NOMO-1 (cell line): ENCODE data around the gene BRPF1.

Experiments used
- DNase-seq, 2 experiments: peaks; one replicate each; lab custom pipeline; 2025; ENCODE audit not compliant: unreplicated experiment in 2 of 2; lab: John Stamatoyannopoulos, UW

Gene BRPF1

DNA sequence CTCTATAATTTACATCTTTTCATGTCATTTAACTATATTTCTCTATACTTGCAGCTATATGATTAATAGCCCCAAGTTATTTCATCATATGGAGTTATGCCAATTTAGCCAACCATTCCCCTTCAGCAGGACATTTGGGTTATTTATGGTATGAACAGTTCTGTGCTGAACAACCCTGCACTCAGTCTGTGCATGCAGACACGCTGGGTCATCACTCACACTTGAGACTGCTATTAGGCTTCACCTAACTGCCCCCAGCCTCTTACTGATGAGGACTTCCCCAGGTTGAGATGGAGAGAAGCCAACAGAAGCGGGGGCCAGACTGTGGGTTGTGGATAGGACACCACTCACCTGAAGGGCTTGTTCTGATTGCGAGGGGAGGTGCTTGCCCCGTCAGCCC is 53.4 kb downstream of the BRPF1 start:
- DNase-seq: no peak

DNA sequence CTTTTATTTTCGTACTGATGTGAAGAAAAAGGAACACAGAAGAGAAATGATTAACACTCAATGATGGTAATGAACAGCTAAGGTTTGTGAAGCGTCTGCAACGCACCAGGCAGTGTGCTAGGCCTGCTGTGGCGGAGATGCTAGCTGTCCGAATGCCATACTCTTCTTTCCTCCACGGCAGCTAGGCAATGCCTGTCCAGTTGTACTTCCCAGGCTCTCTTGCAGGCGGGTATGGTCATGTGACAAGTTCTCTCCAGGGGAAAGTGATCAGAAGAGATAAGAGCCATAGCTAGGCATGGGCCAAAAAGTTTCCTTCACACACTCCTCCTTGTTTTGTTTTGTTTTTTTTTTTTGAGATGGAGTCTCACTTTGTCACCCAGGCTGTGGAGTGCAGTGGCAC is 54.1 kb downstream of the BRPF1 start:
- DNase-seq: no peak

DNA sequence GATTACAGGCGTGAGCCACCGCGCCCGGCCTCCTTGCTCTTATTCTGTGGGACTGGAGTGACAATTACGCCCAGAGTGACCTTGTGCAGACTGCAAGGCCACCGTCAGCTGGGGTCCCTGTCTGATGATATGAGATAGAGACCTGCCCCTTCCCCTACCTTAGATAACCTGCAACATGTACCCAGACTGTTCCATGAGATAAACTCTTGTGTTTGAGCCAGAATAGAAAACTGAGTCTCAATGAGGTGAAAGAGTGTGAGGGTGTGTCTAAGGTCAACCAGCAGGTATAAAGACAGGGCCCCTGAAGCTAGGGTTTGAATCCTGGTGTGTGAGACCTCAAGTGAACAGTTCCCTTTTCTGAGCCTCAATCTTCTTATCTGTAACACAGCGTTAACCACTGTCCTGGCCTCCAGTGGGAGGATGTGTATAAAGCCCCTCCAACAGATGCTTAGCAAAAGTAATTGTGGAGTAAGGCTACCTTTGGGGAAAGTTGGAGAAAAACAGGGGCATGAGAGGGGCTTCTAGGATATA is 54.7 kb downstream of the BRPF1 start:
- DNase-seq: no peak

DNA sequence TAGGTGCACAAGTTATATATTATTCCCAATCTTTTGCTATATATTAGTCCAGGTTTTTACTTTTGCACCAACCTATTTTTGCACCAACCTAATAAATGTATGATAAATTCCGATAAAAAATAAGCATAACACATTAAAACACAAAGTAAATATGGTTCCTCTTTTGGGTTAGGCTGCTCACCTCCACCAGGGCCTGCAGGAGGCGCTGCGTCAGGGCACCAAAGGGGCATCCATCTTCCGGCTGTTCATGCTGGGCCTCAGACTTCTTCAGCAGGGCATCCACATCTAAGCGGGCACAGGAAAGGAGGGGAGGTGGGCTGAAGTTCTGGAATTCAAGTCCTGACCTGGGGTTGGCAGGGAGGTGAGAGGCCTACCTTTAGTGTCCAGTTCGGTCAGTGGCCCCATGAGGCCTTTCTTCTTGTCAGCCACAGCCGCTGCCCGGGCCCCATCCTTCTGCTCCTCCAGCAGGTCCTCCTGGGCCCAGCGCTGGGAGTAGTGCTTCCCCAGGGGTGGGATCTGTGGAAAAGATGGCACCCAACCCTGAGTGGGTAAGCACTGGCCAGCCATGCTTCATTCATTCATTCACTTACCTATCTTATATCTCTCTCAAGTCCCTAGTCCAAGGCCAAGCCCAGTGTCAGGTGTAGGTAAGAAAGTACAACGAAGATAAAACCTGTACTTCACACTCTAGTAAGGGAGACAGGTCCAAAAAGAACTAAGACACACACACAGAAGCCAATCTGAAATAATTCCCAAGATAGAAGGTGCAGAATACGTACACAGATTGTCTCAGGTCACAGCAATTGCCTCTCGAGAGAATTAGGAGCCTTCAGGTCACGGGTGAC is 55.5 kb downstream of the BRPF1 start:
- DNase-seq: no peak

DNA sequence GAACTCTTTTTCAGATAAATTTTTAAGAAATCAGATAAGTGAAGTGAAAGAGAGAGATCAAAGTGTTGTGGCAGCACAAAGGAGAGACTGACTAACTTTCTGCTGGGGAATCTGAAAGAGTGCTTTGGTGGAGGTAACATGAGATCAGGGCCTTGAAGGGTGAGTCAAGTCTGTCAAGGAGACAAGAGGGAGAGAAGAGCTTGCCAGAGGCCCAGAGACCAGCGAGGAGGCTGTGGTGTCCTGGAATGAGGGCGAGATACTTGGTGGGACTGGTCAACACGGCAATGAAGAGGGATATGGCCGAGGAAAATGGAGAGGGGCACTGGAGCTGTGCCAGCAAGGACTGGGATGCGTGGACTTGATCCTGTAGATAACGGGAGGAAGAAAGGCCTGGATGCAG is 56.2 kb downstream of the BRPF1 start:
- DNase-seq: no peak

DNA sequence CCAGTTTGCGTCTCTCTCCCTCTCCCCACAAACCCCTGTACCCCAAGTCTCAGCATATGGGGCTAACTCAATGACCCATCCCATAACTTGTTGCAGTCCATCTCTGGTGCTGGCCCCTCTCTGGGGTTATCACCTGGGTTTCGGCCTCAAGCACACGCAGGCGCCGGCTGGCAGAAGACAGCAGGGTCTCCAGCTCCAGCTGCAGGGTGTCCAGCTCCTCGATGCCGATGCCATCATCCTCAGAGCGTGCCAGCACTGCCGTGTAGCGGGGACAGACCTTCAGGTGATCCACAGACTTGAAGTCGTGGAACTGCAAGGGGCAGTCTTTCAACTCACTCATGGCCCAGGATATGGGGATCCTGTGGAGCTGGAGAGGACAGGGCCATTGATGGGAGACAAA is 59.6 kb downstream of the BRPF1 start:
- DNase-seq: no peak

DNA sequence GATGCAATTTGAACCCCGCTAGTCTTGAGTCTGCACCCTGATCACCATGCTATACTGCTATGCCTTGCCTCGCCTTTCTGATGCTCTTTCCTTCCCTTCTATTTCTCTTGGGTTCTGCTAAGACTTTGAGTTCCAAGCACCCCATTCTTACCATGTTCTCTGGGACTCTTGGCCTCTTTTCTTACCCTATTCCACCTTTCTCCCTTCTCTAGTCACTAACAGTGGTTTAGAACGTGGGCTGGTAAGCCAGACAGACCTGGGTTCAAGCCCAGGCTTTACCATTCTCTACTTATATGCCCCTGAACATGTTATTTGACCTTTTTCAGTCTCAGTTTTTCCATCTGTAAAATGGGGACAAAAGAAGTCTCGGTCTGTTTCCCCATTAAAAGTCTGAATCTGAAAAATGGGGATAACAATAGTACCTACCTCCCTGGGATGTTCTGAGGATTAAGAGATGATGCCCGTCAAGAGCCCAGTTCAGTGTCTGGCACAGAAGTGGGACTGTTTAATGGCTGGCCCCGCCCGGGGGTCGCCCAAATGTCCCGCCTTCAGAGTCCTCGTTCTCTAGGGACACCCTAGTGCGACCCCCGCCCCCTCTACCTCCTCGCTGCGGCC is 60.4 kb downstream of the BRPF1 start:
- peak in 1 of 2 experiments; percentile 52 for DNase-seq

DNA sequence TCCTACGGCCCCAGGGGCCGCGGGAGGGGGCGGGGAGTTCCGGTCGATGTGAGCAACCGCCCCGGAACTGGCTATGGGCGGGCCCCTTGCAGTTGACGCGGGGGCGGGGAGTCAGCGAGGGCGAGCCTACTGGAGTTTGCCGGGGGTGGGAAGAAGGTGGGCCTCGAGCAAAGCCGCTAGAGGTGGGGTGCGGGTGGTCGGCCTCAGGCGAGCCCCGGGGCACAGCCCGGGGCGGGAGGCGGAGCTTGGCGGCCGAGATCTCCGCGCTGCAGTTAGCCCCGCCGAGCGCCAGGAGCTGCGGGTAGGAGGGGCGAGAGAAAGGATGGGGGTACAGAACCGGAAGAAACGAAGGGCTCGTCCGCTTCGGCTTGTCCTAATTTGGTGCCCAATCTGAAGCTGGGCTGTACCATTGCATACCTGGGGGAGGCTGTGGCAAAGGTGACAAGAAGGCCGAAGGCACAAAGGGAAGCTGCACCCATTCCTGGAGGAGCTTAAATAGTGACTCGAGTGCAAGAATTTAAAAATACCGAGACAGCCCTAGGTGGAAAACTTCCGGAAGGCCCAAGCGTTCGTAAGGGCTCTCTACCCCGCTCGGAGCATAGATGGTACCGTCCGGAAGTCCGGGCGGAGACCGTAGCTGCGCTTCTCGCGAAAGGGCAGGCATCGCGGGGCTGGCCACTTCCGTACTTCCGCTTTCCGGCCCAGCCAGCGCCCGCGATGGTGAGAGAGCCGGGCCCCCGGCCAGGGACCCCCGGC is 61.0 kb downstream of the BRPF1 start, which contains the start of the genes ARPC4 and TADA3:
TSS of gene ARPC4 (plus strand) at position 678 of the 756 bp plus-strand sequence. CDS start at position 718, 40 bp downstream.
TSS of gene TADA3 (minus strand) at position 69 of the 756 bp plus-strand sequence. CDS start 1,007 bp downstream, outside the sequence.
- peak; percentile 96 to 99 for DNase-seq

DNA sequence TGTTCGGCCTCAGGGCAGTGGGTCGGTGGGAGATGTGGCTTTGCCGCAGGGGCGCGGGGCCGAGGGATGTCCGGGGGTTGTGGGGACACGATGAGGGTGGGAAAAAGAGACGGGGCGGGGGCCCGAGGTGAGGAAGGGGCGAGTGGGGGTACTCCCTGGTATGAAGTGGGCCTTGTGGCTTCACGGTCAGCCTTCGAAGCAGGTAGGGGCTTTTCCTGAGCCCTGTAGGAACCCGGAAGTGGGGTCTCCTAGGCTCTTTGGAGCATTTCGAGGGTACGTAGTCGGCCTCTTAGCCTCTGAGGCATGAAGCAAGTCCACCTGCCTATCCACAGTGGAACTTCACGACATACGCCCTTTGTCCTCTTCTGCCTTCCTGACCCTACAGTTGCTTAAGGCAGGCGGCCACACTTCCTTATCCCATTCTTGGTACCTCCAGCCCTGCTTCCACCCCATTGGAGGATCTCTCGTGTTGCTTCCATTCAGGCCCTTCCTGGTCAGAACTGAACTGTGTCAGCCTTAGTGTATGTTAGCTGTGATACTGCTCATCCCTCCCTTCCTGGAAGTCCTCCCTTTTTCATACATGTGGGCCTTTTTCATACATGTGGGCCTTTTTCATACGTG is 61.7 kb downstream of the BRPF1 start:
- peak in 1 of 2 experiments; percentile 54 for DNase-seq

DNA sequence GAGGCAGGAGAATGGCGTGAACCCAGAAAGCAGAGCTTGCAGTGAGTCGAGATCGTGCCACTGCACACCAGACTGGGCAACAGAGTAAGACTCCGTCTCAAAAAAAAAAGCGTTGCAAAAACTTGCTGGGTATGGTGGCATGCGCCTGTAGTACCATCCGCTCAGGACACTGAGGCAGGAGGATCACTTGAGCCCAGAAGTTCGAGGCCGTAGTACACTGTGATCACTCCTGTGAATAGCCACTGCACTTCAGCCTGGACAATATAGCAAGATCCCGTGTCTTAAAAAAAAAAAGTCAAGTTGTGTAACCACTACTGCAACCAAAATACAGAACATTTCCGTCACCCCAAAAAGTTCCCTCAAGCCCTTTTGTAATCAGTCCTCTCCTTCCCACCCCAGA is 62.9 kb downstream of the BRPF1 start:
- no peak for DNase-seq

DNA sequence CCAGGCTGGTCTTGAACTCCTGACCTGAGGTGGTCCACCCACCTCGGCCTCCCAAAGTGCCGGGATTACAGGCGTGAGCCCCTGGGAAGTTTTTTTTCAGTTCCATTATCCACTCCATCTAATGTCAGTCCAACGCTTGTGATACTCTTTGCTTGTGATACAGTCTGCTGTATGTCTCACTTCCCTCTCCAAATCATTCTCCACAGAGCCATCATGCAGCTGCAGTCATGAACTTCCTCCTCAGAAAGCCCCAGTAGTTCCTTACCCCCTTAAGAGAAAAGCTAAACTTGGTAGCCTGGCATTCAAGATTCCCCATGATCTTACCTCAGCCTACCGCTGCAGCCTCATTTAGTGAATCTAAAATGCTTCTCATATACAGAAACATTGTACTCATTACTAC is 63.7 kb downstream of the BRPF1 start:
- DNase-seq: peak; percentile 28 to 38

DNA sequence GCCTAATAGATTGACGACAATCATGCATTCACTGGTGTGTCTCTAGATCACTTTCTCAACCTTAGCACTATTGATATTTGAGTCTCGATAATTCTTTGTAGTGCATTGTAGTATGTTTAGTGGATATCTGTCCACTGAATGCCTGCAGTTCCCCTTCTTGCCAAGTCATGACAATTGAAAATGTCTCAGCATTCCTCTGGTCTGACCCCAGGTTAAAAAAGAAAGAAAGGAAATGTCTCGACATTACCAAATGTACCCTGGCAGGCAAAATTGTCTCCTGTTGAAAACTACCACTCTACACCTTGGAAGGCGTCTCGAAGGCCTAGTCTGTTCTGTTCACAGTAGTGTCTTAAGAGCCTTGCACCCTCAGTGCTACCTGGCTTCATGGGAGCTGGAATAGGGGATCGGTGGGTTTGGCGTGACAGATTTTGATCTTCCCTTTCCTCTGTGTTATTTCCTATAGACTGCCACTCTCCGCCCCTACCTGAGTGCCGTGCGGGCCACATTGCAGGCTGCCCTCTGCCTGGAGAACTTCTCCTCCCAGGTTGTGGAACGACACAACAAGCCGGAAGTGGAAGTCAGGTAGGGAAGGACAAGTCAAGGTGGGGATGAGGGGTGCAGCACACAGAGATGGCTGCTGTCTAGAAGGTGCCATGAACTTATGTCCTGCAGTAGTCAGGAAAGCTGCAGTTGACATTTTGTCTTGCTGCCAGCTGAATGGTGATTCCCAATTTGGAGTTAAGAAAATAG is 65.8 kb downstream of the BRPF1 start:
- DNase-seq: no peak
